HG03432 (cell line): ENCODE measurements around the gene DLG2.
"Not testable (repeated sequence)": the region's sequence is repeated elsewhere in the genome, so short reads cannot be mapped to it uniquely, and the experiment has no call there.

Experiments
- ATAC-seq: cut with Tn5 transposase; IDR thresholded peaks from one replicate; pipeline ENCODE4 v1.9.1; 2021; ENCODE audit warnings: mild to moderate bottlenecking, moderate library complexity; ENCODE audit not compliant: unreplicated experiment

DLG2 gene

GRCh38 chr11:85472953-85473352 lies 154.2 kb downstream of the DLG2 start:
- no peak for ATAC-seq

GRCh38 chr11:85464283-85464682 lies 162.9 kb downstream of the DLG2 start:
- ATAC-seq: no peak

GRCh38 chr11:85459304-85459703 lies 167.8 kb downstream of the DLG2 start:
- ATAC-seq: no peak

GRCh38 chr11:85444479-85444878 lies 182.7 kb downstream of the DLG2 start:
- ATAC-seq: no peak

- ATAC-seq: no peak
These were observed 186.9 kb downstream of the DLG2 start for GRCh38 chr11:85440273-85440672.

GRCh38 chr11:85438328-85438727 lies 188.8 kb downstream of the DLG2 start:
- ATAC-seq: no peak

GRCh38 chr11:85431319-85431718 lies 195.8 kb downstream of the DLG2 start:
- no peak for ATAC-seq

- no peak for ATAC-seq
These were observed 203.3 kb downstream of the DLG2 start for GRCh38 chr11:85423794-85424193.

GRCh38 chr11:85423316-85423715 lies 203.8 kb downstream of the DLG2 start:
- ATAC-seq: no peak

- ATAC-seq: no peak
These were observed 213.0 kb downstream of the DLG2 start for GRCh38 chr11:85414175-85414574.

- no peak for ATAC-seq
These were observed 219.5 kb downstream of the DLG2 start for GRCh38 chr11:85407648-85408047.

- ATAC-seq: no peak
These were observed 220.3 kb downstream of the DLG2 start for GRCh38 chr11:85406841-85407240.

GRCh38 chr11:85406316-85406715 lies 220.8 kb downstream of the DLG2 start:
- no peak for ATAC-seq

- not testable (repeated sequence) for ATAC-seq
These were observed 231.6 kb downstream of the DLG2 start for GRCh38 chr11:85395515-85396055.

GRCh38 chr11:85394283-85394682 lies 232.9 kb downstream of the DLG2 start:
- no peak for ATAC-seq

- ATAC-seq: no peak
These were observed 236.0 kb downstream of the DLG2 start for GRCh38 chr11:85391141-85391540.

GRCh38 chr11:85385547-85385946 lies 241.6 kb downstream of the DLG2 start:
- ATAC-seq: no peak

- ATAC-seq: no peak
These were observed 242.0 kb downstream of the DLG2 start for GRCh38 chr11:85385111-85385510.

- ATAC-seq: no peak
These were observed 248.1 kb downstream of the DLG2 start for GRCh38 chr11:85379066-85379465.

- ATAC-seq: no peak
These were observed 249.2 kb downstream of the DLG2 start for GRCh38 chr11:85377901-85378300.

GRCh38 chr11:85359859-85360258 lies 267.3 kb downstream of the DLG2 start:
- ATAC-seq: no peak

GRCh38 chr11:85355921-85356320 lies 271.2 kb downstream of the DLG2 start:
- ATAC-seq: no peak

GRCh38 chr11:85349539-85349938 lies 277.6 kb downstream of the DLG2 start:
- not testable (repeated sequence) for ATAC-seq
